Stimulated activated CD4-positive, alpha-beta T cell treated with anti-CD3 and anti-CD28 coated beads, Interleukin-4, amount 100 ng/mL, for 4 hours (primary cell): ENCODE data around the gene NBPF12.
"Not testable (repeated sequence)": the region's sequence is repeated elsewhere in the genome, so short reads cannot be mapped to it uniquely, and the experiment has no call there.

Experiments
- DNase-seq, 2 experiments: peaks; one replicate each; pipeline ENCODE4 v3.0.0-alpha.2; 2020

Gene NBPF12, protein sequence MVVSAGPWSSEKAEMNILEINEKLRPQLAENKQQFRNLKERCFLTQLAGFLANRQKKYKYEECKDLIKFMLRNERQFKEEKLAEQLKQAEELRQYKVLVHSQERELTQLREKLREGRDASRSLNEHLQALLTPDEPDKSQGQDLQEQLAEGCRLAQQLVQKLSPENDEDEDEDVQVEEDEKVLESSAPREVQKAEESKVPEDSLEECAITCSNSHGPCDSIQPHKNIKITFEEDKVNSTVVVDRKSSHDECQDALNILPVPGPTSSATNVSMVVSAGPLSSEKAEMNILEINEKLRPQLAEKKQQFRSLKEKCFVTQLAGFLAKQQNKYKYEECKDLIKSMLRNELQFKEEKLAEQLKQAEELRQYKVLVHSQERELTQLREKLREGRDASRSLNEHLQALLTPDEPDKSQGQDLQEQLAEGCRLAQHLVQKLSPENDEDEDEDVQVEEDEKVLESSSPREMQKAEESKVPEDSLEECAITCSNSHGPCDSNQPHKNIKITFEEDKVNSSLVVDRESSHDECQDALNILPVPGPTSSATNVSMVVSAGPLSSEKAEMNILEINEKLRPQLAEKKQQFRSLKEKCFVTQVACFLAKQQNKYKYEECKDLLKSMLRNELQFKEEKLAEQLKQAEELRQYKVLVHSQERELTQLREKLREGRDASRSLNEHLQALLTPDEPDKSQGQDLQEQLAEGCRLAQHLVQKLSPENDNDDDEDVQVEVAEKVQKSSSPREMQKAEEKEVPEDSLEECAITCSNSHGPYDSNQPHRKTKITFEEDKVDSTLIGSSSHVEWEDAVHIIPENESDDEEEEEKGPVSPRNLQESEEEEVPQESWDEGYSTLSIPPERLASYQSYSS (N-terminal part only)

DNA sequence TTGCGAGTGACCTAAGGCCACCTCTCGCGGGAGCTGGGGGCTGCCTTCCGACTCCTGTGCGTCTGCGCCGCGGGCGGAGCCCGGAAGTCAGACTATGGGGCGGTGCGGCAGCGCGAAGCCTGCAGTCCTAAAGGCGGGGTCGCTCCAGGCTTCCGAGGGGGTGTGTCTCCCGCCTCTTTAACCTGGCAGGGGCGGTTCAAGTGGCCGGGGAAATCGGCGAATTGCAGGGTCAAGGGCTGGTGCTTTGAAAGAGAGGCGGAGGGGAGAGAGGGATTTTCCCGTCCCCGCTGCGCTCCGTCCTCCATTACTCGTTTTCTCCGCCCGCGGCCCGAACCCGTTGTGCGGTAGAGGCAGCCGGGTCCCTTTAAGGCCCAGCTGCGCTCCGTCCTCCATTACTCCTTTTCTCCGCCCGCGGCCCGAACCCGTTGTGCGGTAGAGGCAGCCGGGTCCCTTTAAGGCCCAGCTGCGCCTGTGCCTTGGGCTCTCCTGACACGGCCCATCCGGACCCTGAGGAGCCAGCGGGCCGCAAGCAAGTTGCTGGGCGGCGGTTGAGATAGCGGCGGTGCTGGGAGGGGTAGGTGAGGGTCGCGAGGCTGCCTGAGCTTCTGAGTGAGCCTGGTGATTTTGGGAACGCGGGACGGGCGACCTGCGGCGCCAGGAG is at the start of gene NBPF12:
Gene NBPF12 (plus strand): TSS at position 83 of the 661 bp plus-strand sequence. CDS start 21,820 bp downstream, outside the sequence.
- DNase-seq, result peak; percentile 77 to 80

DNA sequence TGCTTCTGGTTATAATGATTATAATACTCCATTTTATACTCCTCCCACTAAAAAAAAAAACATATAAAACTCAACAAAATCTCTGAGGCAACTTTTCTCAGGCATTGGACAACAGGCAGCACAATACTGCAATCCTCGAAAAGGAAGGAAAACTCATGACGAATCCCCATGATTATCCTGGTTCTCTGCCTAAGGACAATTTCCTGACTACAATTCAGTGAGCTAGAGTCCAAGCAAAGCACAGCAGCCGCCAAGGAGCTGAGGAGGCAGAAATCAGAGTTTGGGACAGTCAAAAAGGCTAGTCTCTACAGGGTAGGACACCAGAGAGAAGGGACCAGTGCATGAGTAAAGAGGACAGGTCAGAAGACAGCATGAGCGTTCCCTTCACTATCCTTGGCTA is 46.8 kb upstream of the NBPF12 start:
- not testable (repeated sequence) for DNase-seq

DNA sequence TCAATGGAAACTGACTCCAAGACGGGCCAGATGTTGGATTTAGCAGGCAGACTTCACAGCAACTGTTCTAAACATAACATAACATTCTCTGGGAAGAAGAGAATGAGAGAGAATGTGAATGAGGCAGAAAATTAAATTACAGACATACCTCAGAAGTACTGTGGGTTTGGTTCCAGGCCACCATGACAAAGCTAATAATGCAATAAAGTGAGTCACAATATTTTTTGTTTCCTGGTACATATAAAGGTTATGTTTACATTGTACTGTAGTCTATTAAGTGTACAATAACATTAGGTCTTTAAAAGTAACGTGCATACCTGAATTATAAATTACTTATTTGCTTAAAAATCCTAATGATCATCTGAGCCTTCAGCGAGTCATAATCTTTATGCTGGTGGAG is 45.8 kb upstream of the NBPF12 start:
- not testable (repeated sequence) for DNase-seq

DNA sequence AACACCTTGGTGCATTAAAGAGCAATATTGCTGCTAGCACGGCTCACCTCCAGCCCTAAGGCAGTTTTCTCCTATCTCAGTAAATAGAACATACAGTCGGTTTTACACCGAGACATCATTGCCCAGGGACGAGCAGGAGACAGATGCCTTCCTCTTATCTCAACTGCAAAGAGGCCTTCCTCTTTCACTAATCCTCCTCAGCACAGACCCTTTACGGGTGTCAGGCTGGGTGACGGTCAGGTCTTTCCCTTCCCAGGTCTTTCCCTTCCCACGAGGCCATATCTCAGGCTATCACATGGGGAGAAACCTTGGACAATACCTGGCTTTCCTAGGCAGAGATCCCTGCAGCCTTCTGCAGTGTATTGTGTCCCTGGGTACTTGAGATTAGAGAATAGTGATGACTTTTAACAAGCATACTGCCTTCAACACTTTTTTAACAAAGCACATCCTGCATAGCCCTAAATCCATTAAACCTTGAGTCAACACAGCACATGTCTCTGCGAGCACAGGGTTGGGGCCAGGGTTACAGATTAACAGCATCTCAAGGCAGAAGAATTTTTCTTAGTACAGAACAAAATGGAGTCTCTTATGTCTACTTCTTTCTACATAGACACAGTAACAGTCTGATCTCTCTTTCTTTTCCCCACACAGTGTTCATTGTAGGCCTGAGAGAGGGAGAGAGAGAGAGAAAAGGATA is 30.4 kb upstream of the NBPF12 start:
- not testable (repeated sequence) for DNase-seq

DNA sequence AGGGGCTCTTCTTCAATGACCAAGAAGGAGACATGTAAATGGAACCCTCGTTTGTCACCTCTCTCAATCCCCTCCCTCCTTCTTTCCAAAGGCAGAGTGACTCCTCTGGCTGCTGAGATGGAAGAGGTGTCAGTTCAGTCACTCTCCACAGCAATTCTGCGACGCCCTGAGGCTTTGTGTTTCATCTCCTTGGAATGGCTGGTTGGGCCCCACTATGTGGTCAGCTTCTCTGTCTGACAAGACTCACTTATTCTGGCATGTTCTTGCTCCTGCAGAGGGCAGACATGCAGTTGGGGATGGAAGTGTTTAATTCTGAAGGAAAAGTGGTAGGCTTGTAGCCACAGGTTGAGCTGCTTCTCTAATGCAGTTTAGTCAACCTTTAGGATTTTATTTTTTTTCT is 25.1 kb upstream of the NBPF12 start:
- not testable (repeated sequence) for DNase-seq

DNA sequence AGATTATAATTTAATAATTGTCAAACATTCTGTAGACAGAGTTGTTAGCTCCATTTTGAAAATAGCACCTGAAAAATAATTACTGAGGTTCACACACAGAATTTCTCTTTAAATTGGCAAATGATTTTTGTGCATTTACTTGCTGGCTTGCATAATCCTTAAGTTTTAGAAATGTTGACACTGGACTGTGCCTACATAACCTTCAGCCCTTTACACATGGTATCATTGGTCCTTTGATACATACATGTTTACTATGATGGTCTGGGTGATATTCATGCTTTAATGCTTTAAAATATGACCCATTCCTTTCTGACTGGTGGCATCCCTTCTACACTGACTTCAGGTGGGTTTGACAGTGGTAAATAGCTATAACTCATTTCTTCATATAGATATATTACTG is 17.3 kb upstream of the NBPF12 start:
- DNase-seq, result not testable (repeated sequence)

DNA sequence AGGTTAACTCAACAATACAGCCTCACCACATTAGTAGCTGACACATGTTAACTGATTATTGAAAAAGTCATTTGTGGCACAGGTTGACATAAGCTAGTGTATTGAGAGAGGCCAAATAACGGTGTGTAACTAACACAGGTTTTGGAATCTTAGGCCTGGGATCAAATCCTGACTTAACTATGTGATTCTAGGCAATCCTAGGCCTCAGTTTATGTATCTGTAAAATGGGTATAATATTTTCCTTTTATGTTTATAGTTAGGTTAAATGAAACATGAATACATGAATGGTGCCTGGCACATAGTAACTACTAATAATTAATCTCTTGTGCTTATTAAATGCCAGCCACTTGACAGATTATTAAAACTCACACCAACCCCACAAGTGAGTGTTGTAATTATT is 15.5 kb upstream of the NBPF12 start:
- not testable (repeated sequence) for DNase-seq

DNA sequence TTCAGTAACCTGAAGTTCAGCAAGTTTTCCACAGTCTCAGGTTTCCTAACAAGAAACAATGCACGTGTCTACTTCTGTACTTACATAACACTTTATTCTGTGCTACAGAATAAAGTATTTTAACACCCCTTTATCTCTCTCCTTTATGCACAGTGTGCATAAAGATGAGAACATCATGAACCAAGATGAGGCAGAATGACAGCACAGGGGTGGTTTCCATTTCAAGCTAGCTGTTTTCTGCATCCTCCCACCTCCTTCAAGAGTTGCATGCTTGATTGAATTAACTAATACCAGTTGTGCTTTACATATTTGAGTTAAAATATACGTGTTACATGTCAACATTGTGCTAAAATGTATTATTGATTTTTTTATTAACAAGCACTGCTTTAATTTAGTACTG is 14.0 kb upstream of the NBPF12 start:
- not testable (repeated sequence) for DNase-seq

DNA sequence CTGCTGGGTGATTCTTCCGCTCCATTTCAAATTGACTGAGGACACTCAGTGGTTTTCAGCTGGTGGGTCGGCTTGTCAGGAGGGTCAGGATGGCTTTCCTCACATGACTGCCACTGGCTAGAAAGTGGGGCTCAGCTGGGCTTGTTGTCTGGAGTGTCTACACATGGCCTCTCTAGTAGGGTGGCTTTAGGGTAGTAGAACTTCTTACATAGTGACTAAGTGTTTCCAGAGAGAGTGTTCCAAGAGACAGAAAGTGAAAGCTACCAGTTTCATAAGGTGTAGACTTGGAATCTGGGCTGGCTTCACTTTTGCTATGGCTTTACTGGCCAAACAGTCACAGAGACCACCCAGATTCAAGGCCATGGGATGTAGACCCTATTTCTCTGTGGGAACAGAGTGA is 11.7 kb upstream of the NBPF12 start:
- not testable (repeated sequence) for DNase-seq

DNA sequence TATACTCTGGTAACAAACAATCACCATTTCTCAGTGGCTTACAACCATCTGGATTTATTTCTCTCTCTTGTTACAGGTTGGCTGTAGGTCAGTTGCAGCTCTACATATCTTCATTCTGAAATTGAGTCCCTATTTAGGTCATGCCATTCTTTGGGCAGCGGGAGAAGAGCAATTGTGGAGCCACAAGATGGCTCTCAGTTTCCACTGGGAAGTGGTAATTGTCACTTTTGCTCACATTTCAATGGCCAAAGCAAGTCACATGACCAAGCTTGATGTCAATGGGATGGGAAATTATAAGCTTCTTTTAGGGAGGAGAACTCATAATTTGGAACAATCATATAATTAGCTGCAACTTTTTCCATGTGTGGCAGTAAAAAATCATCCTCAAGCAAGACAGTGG is 7.9 kb upstream of the NBPF12 start:
- not testable (repeated sequence) for DNase-seq

DNA sequence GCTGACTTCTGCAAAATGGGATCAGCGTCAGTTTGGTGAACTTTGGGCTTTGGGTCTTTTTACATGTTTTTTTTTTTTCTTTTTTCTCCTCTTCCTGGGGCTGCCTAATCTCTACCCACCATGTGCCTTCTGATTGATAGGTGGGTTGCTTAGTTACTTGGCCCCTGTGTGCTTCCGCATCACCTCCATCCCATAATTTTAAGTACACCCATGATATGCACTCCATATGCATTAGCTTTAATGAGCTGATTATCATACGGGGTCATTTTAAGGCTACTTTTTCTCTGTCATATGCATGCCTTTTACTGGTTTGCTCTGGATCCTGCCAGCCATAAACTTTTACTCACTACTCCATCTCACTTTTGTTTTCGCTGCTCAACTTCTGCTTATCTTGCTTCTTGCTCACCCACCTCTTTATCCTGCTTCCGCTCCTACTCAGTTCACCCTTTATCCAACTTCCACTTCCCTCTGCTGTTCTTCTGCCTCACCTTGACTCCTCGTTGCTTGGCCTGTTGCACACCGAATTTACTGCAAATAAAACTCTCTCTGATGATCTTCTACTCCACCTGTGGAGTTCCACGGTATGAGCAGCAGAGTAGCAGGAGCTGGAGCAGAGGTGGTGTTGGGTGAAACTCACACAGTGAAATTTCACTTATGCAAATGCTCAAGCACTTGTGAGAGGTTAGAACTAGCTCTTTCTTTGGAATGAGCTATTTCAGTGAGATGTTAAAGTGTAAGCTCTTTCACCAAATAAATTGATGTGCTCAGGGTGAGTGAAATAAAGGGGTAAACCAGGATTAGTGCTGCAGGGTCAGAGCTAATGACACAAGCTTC is 3.5 kb upstream of the NBPF12 start:
- DNase-seq, result not testable (repeated sequence)

DNA sequence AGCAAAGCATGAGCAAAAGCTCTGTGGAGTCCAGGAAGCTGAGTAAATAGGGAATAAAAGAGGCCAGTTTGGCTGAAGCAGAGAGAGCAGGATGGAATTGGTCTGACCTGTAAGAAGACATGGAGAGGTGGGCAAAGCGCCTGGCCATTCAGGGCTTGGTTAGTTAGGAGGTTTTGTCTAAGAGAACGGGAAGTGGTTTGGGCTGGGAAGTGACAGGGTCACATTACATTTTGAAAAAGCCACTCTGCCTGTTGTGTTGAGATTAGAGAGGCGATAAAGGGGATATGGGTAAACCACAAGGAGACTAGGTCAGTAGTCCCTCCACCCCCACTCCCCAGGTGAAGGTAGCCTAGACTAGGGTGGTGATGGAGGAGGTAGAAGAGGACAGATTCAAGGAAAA is 662 bp upstream of the NBPF12 start:
- not testable (repeated sequence) for DNase-seq

DNA sequence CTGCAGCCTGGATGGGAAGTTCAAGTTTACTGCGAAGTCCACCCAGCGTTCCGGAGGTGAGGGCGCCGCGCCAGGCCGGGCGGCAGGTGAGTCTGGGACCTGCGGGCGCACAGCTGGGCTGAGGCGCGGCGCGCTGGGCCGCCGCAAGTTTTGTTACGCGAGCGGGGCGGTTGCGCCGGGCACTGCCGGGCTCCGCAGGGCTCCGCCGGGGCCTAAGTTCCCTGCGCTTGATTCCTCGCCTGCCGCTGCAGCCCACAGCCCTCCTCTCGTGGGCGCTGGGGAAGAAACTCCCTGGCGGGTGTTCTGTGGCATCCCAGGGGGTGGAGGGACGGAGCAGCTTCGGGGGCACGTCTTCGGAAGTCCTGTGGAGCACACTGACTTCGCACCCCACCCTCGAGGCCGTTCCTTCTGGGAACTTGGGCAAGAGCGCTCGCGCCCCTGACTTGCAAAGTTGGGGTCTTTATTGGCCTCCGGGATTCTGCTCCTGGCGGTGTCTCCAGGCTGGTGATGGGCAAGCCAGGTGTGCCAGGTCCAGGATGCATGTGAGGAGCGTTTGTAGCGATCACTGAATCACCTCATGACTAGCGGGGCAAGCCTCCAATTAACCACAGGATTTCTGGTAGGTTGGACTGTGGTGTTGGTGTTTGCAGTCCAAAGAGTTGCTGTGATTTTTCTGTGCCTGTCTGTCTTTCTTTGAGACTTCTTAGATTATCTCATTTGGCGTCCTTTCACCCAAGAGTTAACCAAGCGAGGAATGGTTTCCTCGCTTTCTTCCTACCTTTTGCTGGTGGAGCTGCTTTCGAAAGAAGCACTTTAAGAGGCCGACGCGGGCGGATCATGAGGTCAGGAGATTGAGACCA is 1.0 kb downstream of the NBPF12 start:
- DNase-seq, result peak; percentile 15 to 31

DNA sequence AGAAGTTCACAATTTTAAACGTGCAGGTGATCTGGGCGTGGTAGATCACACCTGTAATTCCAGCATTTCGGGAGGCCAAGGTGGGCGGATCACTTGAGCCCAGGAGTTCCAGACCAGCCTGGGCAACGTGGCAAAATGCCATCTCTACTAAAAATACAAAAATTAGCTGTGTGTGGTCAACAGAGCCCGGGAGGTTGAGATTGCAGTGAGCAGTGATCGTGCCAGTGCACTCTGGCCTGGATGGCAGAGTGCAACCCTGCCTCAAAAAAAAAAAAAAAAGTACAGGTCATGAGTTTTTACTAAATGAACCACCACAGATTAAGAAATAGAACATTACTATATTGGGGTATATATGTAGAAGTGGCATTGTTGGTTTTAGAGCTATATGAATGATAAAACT is 2.2 kb downstream of the NBPF12 start:
- DNase-seq, result not testable (repeated sequence)

DNA sequence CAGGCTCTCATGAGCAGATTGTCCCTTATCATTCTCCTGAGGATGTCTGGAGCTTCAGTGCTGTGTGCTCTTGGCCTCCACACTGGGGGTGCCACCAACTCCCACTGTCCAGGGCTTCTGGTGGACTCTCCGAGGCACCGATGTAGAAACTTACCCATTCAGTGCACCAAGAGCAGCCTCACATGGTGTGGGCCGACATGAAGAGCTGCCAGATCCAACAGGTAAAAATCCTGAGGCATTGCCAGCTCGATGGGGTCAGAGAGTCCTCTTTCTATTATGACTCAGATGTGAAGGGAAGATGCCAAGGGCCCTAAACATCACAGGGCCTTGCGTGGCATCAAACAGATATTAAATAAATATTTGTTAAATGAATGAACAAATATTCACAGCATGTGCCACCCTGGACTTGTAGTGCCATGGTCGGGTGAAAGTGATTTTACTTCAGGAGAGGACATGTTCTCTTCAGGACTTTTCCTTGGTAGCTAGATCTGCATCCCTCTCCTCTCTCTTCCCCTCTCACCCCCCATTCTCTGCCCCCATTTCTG is 5.3 kb downstream of the NBPF12 start:
- not testable (repeated sequence) for DNase-seq

DNA sequence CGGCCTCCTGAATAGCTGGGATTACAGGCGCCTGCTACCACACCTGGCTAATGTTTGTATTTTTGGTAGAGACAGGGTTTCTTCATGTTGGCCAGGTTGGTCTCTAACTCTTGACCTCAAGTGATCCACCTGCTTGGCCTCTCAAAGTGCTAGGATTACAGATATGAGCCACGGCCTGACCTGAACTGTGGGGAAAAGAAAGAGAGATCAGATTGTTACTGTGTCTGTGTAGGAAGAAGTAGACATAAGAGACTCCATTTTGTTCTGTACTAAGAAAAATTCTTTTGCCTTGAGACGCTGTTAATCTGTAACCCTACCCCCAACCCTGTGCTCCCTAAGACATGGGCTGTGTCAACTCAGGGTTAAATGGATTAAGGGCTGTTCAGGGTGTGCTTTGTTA is 10.0 kb downstream of the NBPF12 start:
- DNase-seq, result not testable (repeated sequence)

DNA sequence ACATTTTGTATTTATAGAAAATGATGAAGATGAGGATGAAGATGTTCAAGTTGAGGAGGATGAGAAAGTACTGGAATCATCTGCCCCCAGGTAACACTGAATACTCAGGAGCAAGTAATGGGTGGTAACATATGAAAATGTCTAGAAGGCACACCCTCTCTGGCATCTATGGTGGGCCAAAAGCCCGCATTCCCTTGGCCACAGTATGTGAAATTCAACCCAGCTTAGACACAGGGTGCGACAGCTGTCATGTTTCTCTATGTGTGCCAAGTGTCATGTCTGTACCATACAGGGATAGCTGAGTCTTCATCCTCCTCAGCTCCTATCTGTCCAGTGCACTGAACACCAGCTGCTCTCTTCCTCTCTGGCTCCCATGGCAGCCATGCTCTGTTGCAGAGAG is 26.2 kb downstream of the NBPF12 start:
- not testable (repeated sequence) for DNase-seq

DNA sequence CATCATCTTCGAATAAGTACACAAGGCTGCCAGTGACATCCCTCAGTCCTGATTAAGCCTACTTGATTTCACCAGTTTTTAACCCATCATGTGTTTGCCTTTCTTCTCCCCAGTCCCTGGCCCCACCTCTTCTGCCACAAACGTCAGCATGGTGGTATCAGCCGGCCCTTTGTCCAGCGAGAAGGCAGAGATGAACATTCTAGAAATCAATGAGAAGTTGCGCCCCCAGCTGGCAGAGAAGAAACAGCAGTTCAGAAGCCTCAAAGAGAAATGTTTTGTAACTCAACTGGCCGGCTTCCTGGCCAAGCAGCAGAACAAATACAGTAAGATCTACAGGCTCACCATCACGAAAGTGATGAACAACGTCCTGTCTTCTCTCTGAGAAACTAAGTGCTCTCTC is 28.2 kb downstream of the NBPF12 start:
- not testable (repeated sequence) for DNase-seq

DNA sequence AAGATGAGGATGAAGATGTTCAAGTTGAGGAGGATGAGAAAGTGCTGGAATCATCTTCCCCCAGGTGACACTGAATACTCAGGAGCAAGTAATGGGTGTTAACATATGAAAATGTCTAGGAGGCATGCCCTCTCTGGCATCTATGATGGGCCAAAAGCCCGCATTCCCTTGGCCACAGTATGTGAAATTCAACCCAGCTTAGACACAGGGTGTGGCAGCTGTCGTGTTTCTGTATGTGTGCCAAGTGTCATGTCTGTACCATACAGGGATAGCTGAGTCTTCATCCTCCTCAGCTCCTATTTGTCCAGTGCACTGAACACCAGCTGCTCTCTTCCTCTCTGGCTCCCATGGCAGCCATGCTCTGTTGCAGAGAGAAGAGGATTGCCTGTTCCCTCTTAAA is 32.5 kb downstream of the NBPF12 start:
- DNase-seq, result not testable (repeated sequence)

DNA sequence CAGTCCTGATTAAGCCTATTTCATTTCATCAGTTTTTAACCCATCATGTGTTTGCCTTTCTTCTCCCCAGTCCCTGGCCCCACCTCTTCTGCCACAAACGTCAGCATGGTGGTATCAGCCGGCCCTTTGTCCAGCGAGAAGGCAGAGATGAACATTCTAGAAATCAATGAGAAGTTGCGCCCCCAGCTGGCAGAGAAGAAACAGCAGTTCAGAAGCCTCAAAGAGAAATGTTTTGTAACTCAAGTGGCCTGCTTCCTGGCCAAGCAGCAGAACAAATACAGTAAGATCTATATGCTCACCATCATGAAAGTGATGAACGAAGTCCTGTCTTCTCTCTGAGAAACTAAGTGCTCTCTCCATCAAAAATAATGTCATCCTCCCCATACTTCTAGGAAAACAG is 34.6 kb downstream of the NBPF12 start:
- DNase-seq, result not testable (repeated sequence)
